Stimulated activated CD4-positive, alpha-beta T cell treated with anti-CD3 and anti-CD28 coated beads, Interleukin-12 subunit alpha, Interleukin-12 subunit beta, amount 100 ng/mL, for 4 hours (primary cell): ENCODE data around the gene ZNF750.

Experiments used
- DNase-seq: peaks from one replicate; pipeline ENCODE4 v3.0.0-alpha.2; 2020

ZNF750 gene

GRCh38 chr17:82832881-82833475, 6.8 kb downstream of the ZNF750 start:
- no peak for DNase-seq

- no peak for DNase-seq
Measured at GRCh38 chr17:82832411-82832810, 7.4 kb downstream of the ZNF750 start.

DNA sequence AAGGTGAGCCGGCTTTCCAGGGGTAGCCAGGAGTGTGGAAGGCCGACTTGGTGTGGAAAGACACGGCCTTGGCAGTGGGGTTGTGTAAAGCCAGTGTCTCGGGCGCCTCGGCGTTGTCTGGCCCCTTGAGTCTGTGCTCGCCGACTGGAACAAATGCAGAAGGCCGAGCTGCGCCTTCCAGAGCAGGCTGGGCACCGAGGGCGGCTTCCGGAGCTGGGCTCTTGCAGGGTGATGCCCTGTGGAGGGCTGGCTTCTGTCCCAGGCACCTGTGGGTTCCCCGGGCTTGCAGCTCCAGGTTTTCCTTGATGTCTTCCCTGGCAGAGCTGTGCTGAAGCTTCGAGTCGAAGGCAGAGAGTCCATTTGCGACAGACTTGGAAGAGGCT, 8.0 kb downstream of the ZNF750 start:
- DNase-seq = no peak

- DNase-seq = no peak
Measured at GRCh38 chr17:82831041-82831817, 8.6 kb downstream of the ZNF750 start.

GRCh38 chr17:82830249-82830661, 9.6 kb downstream of the ZNF750 start:
- DNase-seq = no peak

GRCh38 chr17:82828875-82829487, 10.8 kb downstream of the ZNF750 start:
- DNase-seq = no peak

DNA sequence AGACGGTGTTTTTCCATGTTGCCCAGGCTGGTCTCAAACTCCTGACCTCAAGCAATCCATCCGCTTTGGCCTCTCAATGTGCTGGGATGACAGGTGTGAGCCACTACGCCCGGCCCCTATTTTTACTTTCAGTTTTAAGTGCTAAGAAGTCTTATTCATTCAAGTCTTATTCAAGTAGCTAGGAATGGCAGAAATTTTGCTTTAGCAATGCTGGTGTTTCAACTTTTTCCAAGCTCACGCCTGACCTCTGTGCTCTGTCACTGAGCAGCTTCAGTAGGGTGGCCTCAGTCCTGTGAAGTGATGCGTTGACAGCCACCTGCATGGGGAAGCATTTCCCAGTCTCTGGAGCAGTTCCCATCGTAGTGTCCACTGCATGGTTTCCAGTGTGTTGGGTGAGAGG, 12.9 kb downstream of the ZNF750 start:
- no peak for DNase-seq

DNA sequence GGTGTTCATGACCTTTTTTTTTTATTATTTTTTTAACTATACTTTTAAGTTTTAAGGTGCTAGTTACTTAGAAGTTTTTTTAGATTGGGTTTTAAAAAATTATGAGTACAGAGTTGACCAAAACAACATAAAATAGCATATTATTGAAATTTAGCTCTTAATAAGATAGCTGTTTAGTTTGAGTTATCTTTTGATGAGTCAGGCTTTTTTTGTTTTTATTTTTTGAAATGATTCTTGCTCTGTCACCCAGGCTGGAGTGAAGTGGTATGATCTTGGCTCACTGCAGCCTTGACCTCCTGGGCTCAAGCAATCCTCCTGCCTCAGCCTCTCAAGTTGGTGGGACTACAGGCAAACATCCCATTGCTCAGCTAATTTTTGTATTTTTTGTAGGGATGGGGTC, 13.6 kb downstream of the ZNF750 start:
- no peak for DNase-seq

- DNase-seq = no peak
Measured at GRCh38 chr17:82825540-82826124, 14.2 kb downstream of the ZNF750 start.

- DNase-seq = no peak
Measured at GRCh38 chr17:82823004-82823403, 16.8 kb downstream of the ZNF750 start.

DNA sequence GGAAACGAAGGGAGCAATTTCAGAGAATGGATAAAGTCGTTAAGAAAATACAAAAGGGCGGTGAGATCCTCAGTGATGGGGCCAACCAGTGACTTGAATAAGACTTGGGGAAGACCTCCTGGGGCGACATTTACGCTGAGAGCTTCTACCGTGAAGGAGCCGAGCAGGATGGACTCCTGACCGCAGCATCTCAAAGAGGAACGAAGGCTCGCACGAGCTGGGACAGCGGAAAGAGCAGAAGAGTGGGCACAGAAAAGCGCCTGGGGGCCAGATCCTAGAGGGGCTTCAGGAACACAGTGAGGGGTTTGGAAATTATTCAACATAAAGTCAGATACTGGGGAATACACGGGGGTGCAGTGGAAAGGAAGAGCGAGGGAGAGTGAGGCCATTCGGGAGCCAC, 17.5 kb downstream of the ZNF750 start:
- no peak for DNase-seq

GRCh38 chr17:82821554-82821953, 18.3 kb downstream of the ZNF750 start:
- no peak for DNase-seq

GRCh38 chr17:82820278-82821251, 19.3 kb downstream of the ZNF750 start:
- no peak for DNase-seq

DNA sequence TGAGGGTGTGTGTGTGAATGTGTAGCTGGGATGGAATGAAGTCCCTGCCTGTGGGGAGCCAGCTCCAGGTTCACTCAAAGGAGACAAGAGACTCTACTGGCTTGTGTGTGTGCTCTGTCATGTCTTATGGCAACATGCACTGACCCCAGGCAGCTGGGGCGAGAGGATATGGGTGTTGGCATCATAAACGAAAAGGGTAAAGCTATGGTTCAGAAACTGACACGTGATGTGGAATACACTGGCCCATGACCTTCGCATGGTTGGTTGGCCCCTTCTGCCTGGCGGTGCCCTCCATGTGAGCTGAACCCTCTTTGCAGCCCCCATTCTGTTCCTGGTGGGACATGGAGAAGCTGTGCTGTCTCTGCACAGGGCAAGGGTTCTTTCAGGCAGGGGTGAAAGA, 21.9 kb downstream of the ZNF750 start:
- no peak for DNase-seq

GRCh38 chr17:82816358-82816757, 23.5 kb downstream of the ZNF750 start:
- no peak for DNase-seq

DNA sequence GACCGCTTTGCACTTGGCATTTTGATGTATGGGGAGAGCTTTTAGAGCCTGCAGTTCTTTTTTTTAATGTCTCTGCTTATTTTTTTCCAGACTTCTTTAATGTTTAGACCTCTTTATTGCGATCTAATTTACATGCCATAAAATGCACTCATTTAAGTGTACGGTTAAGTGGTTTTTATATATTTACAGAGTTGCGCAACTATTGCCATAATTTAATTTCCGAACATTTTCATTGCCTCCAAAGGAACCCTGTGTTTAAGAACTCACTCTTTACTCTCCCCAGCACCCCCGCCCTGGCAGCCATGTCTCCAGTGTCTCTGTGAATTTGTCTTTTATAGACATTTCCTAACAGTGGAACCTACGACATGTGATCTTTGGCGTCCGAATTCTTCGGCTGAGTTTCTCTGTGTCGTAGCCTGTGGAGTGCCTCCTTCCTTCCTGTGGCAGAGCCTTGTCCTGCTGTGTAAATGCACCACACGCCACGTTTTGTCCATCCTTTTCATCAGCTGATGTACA, 24.0 kb downstream of the ZNF750 start:
- DNase-seq = no peak

- DNase-seq = no peak
Measured at GRCh38 chr17:82815354-82815753, 24.5 kb downstream of the ZNF750 start.

GRCh38 chr17:82814834-82815233, 25.0 kb downstream of the ZNF750 start:
- DNase-seq = no peak

- no peak for DNase-seq
Measured at GRCh38 chr17:82813299-82814051, 26.3 kb downstream of the ZNF750 start.

DNA sequence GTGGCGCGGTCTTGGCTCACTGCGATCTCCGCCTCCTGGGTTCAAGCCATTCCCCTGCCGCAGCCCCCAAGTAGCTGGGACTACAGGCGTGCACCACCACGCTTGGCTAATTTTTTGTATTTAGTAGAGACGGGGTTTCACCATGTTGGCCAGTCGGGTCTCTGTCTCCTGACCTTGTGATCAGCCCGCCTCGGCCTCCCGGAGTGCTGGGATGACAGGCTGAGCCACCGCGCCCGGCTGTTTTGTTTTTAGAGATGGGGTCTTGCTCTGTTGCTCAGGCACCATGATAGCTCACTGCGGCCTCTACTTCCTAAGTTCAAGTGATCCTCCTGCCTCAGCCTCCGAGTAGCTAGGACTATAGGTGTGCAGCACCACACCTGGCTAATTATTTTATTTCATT, 27.2 kb downstream of the ZNF750 start:
- no peak for DNase-seq

DNA sequence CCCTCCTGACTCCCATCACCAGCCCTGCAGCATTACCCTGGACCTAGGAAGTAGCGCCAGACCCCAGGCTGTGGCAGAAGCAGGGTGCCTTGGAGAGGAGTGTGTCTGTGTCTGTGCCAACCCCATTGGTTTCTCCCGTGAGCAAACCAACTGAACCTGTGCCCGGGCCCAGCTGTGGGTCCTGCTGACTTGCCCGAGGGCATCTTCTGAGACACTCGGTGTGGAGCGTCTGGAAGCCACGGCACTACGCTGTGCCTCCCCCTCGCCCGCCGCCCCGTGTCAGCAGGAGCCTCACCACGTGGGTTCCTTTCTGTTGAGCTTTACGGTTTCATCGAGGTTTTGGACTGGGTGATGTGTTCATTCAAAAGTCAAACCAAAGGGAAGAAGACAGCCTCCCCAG, 27.8 kb downstream of the ZNF750 start:
- no peak for DNase-seq
